GM13976 (cell line): ENCODE measurements around the gene TLE5.

ENCODE experiments used
- DNase-seq: peaks from one replicate; pipeline ENCODE4 v3.0.0; 2012; ENCODE audit warnings: low spot score
- CTCF ChIP-seq: IDR thresholded peaks from 2 replicates; pipeline ENCODE4 v1.5.1; 2012; ENCODE audit warnings: borderline replicate concordance, mild to moderate bottlenecking; ENCODE audit not compliant: insufficient read depth; ENCODE audit errors: extremely low read depth, missing control alignments, control extremely low read depth
- in situ Hi-C: fragments of 300-500 bp; cut with MboI; formaldehyde crosslinking; loops from one replicate; pipeline ENCODE4 v1.12.0; 2022; ENCODE audit warnings: low sequenced_read_pairs, mixed read lengths, inconsistent platforms; ENCODE audit not compliant: unreplicated experiment

Gene TLE5

DNA sequence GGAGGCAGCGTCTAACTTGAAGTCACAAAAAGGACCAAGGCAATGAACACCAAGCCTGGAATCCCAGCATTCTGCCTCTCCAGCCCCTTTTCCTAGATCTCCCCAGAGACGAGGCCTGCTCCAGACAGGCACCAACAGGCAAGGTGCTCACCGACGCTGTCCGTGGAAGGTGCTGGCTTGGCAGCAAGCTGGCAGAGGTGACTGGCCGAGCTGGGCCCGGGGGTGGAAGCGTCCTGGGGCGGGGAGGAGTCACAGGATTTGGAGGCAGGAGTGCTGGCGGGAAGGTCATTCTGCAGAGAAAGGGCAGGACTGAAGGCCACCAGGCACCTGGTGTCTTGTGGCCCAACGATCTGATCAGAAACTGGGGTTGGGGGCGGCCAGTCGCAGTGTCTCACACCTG lies 51.4 kb downstream of the TLE5 start:
- DNase-seq: no peak
- TF ChIP-seq CTCF: no peak
- in situ Hi-C loops: no loop called here

- no peak for TF ChIP-seq CTCF
- in situ Hi-C loops: no loop called here
- DNase-seq: no peak
These were observed 53.3 kb downstream of the TLE5 start for GRCh38 chr19:3008994-3009393.

GRCh38 chr19:3007975-3008374 lies 54.3 kb downstream of the TLE5 start:
- no peak for TF ChIP-seq CTCF
- in situ Hi-C loops: no loop called here
- DNase-seq: no peak

DNA sequence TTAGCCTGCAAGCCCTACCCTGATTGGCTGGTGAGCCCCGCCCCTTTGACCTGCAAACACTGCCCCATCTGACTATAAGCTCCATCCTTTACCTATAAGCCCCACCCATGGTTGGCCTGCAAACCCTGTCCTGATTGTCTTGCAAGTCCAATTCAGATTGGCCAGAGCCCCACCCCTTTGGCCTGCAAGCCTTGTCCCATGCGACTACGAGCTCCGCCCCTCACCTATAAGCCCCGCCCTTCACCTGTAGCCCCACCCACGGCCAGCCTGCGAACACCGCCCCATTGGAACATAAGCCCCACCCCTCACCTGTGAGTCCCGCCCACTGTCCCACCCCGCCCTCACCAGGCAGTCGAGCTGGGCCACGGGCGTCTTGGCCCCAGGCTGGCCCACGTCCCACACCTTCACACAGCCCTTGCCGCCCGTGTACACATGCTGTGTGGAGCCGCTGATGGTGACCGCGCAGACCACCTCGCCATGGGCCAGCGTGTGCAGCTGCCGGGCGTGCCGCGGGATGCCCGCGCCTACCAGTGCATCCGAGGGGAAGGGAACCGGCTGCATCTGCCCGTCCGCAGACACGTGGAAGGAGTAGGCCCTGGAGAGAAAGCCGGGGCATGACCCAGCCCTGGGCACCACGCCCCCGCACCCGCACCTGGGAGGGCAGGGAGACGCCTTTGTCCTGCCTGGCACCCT lies 56.1 kb downstream of the TLE5 start:
- no peak for DNase-seq
- TF ChIP-seq CTCF: no peak
- in situ Hi-C loops: no loop called here

DNA sequence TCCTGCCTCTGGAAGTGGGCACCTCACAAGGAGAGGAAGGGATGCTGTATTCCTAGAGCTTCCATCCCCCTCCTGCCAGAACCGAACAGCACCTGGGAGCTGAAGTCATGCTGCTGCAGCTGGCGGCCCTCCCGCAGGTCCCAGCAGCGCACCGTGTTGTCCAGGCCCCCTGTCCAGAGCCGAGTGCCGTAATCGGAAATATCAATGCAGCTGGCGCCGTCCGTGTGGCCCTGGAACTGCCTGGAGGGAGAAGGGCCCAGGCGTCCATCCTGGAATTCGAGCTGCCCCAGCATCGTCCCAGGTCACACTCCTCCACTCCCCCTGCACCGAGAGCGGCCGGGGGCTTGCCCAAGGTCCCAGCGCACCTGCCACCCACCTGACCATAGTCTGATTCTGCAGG lies 57.0 kb downstream of the TLE5 start:
- no peak for TF ChIP-seq CTCF
- in situ Hi-C loops: no loop called here
- DNase-seq: no peak

DNA sequence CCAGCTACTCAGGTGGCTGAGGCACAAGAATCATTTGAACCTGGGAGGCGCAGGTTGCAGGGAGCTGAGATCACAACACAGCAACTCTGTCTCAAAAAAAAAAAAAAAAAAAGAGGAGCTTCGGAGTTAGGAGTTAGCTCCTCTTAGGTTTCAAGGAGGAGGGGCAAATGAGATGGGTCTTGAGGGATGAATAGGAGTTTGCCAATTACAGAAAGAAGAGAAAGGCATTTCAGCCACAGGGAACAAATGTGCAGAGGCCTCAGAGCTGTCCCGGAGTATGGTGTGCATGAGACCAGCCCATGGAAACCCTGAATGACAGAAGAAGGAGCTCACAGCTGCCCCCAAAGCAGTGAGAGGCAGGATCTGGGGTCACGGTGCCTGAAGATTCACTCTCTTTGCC lies 57.8 kb downstream of the TLE5 start:
- no peak for DNase-seq
- no peak for TF ChIP-seq CTCF
- in situ Hi-C loops: no loop called here
